HG03045 (cell line): ENCODE results near the gene ARPC1A.
A peak's percentile ranks its signal among the peaks of the same experiment; 100 is the strongest.
"Not testable (repeated sequence)": the region's sequence is repeated elsewhere in the genome, so short reads cannot be mapped to it uniquely, and the experiment has no call there.

Source experiments
- ATAC-seq: cut with Tn5 transposase; IDR thresholded peaks from one replicate; pipeline ENCODE4 v1.9.1; 2021; ENCODE audit warnings: mild to moderate bottlenecking, moderate library complexity; ENCODE audit not compliant: unreplicated experiment

The ARPC1A gene

GRCh38 chr7:99386584-99387238 lies 61.0 kb downstream of the ARPC1A start:
- ATAC-seq = no peak

GRCh38 chr7:99387239-99387635 lies 61.5 kb downstream of the ARPC1A start:
- ATAC-seq = not testable (repeated sequence)

GRCh38 chr7:99387912-99388311 lies 62.2 kb downstream of the ARPC1A start:
- ATAC-seq = no peak

- no peak for ATAC-seq
Measured at GRCh38 chr7:99389772-99390171, 64.1 kb downstream of the ARPC1A start.

- ATAC-seq = no peak
Measured at GRCh38 chr7:99390941-99391602, 65.4 kb downstream of the ARPC1A start.

- no peak for ATAC-seq
Measured at GRCh38 chr7:99392046-99392445, 66.3 kb downstream of the ARPC1A start.

- ATAC-seq = peak; percentile 51
Measured at GRCh38 chr7:99392659-99393354, 67.1 kb downstream of the ARPC1A start.

- ATAC-seq = no peak
Measured at GRCh38 chr7:99393355-99394187, 67.9 kb downstream of the ARPC1A start.

GRCh38 chr7:99394188-99394502 lies 68.4 kb downstream of the ARPC1A start:
- ATAC-seq = no peak

- ATAC-seq = no peak
Measured at GRCh38 chr7:99395616-99396327, 70.1 kb downstream of the ARPC1A start.

- no peak for ATAC-seq
Measured at GRCh38 chr7:99396418-99397296, 71.0 kb downstream of the ARPC1A start.

- no peak for ATAC-seq
Measured at GRCh38 chr7:99397297-99397983, 71.7 kb downstream of the ARPC1A start.

- no peak for ATAC-seq
Measured at GRCh38 chr7:99398891-99399445, 73.3 kb downstream of the ARPC1A start.

GRCh38 chr7:99399597-99399996 lies 73.9 kb downstream of the ARPC1A start:
- no peak for ATAC-seq

GRCh38 chr7:99402854-99403253 lies 77.2 kb downstream of the ARPC1A start:
- no peak for ATAC-seq

- ATAC-seq = no peak
Measured at GRCh38 chr7:99403764-99404163, 78.1 kb downstream of the ARPC1A start.

- no peak for ATAC-seq
Measured at GRCh38 chr7:99404235-99404976, 78.7 kb downstream of the ARPC1A start.

GRCh38 chr7:99404977-99405320 lies 79.3 kb downstream of the ARPC1A start:
- no peak for ATAC-seq
